ENCODE measurements around the gene TERB1.

DNA sequence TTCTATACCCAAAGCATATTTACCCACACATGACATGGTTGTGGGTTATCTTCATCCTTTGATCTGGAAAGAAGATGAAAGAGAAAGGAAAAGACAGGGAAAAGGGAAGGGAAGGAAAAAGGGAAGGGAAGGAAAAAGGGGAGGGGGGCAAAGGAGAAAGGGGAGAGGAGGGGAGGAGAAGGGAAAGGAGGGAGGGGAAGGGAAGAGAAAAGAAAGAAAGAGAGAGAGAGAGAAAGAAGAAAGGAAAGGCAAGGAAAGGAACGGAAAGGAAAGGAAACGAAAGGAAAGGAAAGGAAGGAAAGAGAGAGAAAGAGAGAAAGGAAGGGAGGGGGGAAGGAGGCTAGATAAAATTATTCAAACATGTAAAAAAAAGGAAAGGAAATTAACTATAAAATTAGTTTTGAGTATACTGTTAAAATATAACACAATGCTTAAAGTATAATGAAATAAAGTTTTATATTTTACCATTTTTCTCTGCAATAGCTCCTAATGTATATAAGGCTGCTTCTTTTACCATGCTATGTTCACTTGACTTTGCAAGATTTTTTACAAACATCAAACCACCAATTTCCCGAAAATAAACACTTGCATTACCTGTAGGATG, 11.2 kb downstream of the TERB1 start:
- TF ChIP-seq, protein P1, sequence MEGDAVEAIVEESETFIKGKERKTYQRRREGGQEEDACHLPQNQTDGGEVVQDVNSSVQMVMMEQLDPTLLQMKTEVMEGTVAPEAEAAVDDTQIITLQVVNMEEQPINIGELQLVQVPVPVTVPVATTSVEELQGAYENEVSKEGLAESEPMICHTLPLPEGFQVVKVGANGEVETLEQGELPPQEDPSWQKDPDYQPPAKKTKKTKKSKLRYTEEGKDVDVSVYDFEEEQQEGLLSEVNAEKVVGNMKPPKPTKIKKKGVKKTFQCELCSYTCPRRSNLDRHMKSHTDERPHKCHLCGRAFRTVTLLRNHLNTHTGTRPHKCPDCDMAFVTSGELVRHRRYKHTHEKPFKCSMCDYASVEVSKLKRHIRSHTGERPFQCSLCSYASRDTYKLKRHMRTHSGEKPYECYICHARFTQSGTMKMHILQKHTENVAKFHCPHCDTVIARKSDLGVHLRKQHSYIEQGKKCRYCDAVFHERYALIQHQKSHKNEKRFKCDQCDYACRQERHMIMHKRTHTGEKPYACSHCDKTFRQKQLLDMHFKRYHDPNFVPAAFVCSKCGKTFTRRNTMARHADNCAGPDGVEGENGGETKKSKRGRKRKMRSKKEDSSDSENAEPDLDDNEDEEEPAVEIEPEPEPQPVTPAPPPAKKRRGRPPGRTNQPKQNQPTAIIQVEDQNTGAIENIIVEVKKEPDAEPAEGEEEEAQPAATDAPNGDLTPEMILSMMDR (conservative IDR thresholded peaks at IDR 0.05) = no peak
- TF ChIP-seq ZFX (IDR thresholded peaks at IDR 0.05) = no peak
